ENCODE data around the gene SPTSSB.

Gene SPTSSB

GRCh38 chr3:161337311-161337710 is 34.0 kb downstream of the SPTSSB start:
- DNase-seq, result no peak

GRCh38 chr3:161336661-161337060 is 34.7 kb downstream of the SPTSSB start:
- DNase-seq, result no peak

GRCh38 chr3:161333696-161334095 is 37.6 kb downstream of the SPTSSB start:
- no peak for DNase-seq

GRCh38 chr3:161332792-161333191 is 38.5 kb downstream of the SPTSSB start:
- DNase-seq, result no peak

- no peak for DNase-seq
Observed at GRCh38 chr3:161325059-161325458, 46.3 kb downstream of the SPTSSB start.

- DNase-seq, result no peak
Observed at GRCh38 chr3:161323926-161324621, 47.2 kb downstream of the SPTSSB start.

- DNase-seq, result no peak
Observed at GRCh38 chr3:161322781-161323568, 48.3 kb downstream of the SPTSSB start.

GRCh38 chr3:161320837-161321236 is 50.5 kb downstream of the SPTSSB start:
- no peak for DNase-seq

GRCh38 chr3:161319867-161320266 is 51.5 kb downstream of the SPTSSB start:
- no peak for DNase-seq

GRCh38 chr3:161317077-161317476 is 54.2 kb downstream of the SPTSSB start:
- DNase-seq, result no peak

- no peak for DNase-seq
Observed at GRCh38 chr3:161316006-161316689, 55.2 kb downstream of the SPTSSB start.

- no peak for DNase-seq
Observed at GRCh38 chr3:161314836-161315395, 56.4 kb downstream of the SPTSSB start.

GRCh38 chr3:161310649-161311423 is 60.5 kb downstream of the SPTSSB start:
- DNase-seq, result peak; percentile 54

- DNase-seq, result peak; percentile 28
Observed at GRCh38 chr3:161305095-161305991, 66.0 kb downstream of the SPTSSB start.

- DNase-seq, result no peak
Observed at GRCh38 chr3:161296814-161297213, 74.5 kb downstream of the SPTSSB start.

- no peak for DNase-seq
Observed at GRCh38 chr3:161295325-161295724, 76.0 kb downstream of the SPTSSB start.

Measured in CD4-positive, alpha-beta T cell treated with Interleukin-17A for 4 hours (primary cell).